ENCODE measurements around the gene KRTAP2-3. TPM values are rescaled to one million over a fixed set of nuclear protein-coding genes. Genes with fewer than 3 reads are reported as not detected.

The KRTAP2-3 gene
- total RNA-seq, 5 donors from 2014 or later (not counting 1 experiment from before 2014, with no cell fraction given) = not detected

DNA sequence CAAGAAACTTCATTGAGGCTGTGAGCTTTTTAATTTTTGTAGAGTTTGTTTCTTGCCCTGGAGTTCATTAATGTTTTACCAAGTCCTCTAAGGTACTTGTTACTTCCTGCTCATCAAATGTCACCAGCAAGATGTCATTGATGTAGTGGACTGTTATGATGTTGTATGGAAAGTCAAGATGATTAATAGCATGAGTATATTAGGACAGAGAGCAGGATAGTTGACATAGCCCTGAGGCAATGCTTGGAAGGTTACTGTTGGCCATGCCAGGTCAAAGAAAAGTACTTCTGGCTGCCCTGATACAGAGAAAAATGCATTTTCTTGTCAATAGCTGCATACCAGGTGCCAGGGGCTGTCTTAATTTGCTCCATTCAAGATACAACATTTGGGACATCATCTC, 39.6 kb downstream of the KRTAP2-3 start:
- H3K9me3 Mint-ChIP-seq = peaks cover 0 to 4% (median 3%) of the 10 kb centered on the region in 3 donors
- CTCF ChIA-PET = interaction anchor here in 1 of 2 donors (0.7 kb wide), 1 partner anchor 301 kb away, joined by 7 read pairs; no protein-coding TSS in a partner anchor
- H3K27me3 ChIP-seq (replicated peaks in 1 of 2; ENCODE audit: control insufficient read depth in 2 of 2, extremely low read depth in 1 of 2, insufficient read depth in 2 of 2, low read length in 1 of 2) = no peaks in the 10 kb centered on the region

DNA sequence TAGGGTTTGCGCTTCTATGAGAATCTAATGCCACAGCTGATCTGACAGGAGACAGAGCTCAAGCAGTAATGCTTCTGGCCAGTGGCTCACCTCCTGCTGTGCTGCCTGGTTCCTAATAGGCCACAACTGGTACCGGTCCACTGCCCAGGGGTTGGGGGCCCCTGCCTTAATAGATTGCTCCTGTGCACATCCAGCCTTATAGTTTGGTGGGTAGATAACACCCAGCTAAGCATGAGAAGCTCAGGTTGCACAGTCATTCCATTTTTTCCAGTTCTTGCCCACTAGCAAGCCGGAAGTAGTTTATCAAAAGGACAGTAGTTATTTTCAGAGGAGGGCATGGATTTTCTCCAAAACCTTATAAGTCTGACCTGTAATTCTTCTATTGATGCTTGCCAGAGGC, 40.5 kb downstream of the KRTAP2-3 start:
- Mint-ChIP-seq H3K27ac (no peak overlapping the region), H3K4me3 (no peak overlapping the region), H3K9me3 (peaks cover 0 to 4% (median 3%) of the 10 kb centered on the region in 3 donors), H3K36me3 (no peaks in the 10 kb centered on the region), H3K4me1 (no peaks in the 10 kb centered on the region), H3K27me3 (peaks cover 3 to 21% of the 10 kb centered on the region in 2 donors)
- POLR2A ChIA-PET = no interaction called here
- H3K27me3 ChIP-seq (replicated peaks in 1 of 2; ENCODE audit: control insufficient read depth in 2 of 2, extremely low read depth in 1 of 2, insufficient read depth in 2 of 2, low read length in 1 of 2) = no peaks in the 10 kb centered on the region
- H3K4me3 ChIP-seq (ENCODE audit: control insufficient read depth in 1 of 2, extremely low read depth in 1 of 2, low read length in 1 of 2) = no peak overlapping the region
- CTCF ChIA-PET = no interaction called here
- H3K4me1 ChIP-seq (ENCODE audit: control insufficient read depth in 1 of 2, extremely low read depth in 1 of 2, insufficient read depth in 2 of 2, low read length in 2 of 2) = no peaks in the 10 kb centered on the region
- no peak for ATAC-seq (replicated peaks in 1 of 4)
- H3K9me3 ChIP-seq = no peaks in the 10 kb centered on the region
- WGBS (ENCODE audit: insufficient coverage) = 91% methylated on average over 1 of the region's 3 CpGs
- no peaks in the 10 kb centered on the region for H3K36me3 ChIP-seq (ENCODE audit: control insufficient read depth in 2 of 2, extremely low read depth in 1 of 2, insufficient read depth in 1 of 2, low read length in 1 of 2)
- H3K27ac ChIP-seq (ENCODE audit: low read length) = no peak overlapping the region
- DNase-seq = no peak

More for the DNA sequence above, 39.6 kb downstream of the KRTAP2-3 start:
- no peak overlapping the region for H3K27ac Mint-ChIP-seq
- no peak for DNase-seq
- ATAC-seq (replicated peaks in 1 of 4) = no peak
- no peaks in the 10 kb centered on the region for H3K36me3 Mint-ChIP-seq
- Histone ChIP-seq H3K27ac (ENCODE audit: low read length) (no peak overlapping the region), H3K36me3 (ENCODE audit: control insufficient read depth in 2 of 2, extremely low read depth in 1 of 2, insufficient read depth in 1 of 2, low read length in 1 of 2) (no peaks in the 10 kb centered on the region), H3K4me3 (ENCODE audit: control insufficient read depth in 1 of 2, extremely low read depth in 1 of 2, low read length in 1 of 2) (no peak overlapping the region), H3K9me3 (no peaks in the 10 kb centered on the region), H3K4me1 (ENCODE audit: control insufficient read depth in 1 of 2, extremely low read depth in 1 of 2, insufficient read depth in 2 of 2, low read length in 2 of 2) (no peaks in the 10 kb centered on the region)
- H3K4me3 Mint-ChIP-seq = no peak overlapping the region
- no peaks in the 10 kb centered on the region for H3K4me1 Mint-ChIP-seq
- peaks cover 8 to 20% of the 10 kb centered on the region in 2 donors for H3K27me3 Mint-ChIP-seq
- POLR2A ChIA-PET = no interaction called here

DNA sequence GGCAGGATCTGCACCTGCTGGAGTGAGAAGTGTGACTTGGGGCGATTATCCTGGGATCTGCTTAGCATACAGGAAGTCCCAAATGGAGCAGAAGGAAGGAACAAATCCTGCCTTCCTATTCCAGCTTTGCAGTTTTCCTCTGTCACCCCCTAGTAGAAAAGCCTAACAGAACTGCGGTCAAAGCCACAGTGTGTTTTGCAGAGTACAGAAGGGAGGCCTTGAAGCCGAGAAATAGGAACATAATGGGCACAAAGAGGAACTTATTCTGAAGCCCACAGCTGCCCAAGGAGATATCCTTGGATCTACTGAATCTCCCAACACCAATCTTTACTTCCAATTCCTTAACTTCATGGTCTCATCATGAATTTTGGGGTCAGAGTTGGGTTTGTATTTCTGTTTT, 41.4 kb downstream of the KRTAP2-3 start:
- peaks cover 3 to 21% of the 10 kb centered on the region in 2 donors for H3K27me3 Mint-ChIP-seq
- no peaks in the 10 kb centered on the region for H3K4me1 Mint-ChIP-seq
- Histone ChIP-seq H3K27ac (ENCODE audit: low read length) (no peak overlapping the region), H3K27me3 (replicated peaks in 1 of 2; ENCODE audit: control insufficient read depth in 2 of 2, extremely low read depth in 1 of 2, insufficient read depth in 2 of 2, low read length in 1 of 2) (no peaks in the 10 kb centered on the region), H3K4me3 (ENCODE audit: control insufficient read depth in 1 of 2, extremely low read depth in 1 of 2, low read length in 1 of 2) (no peak overlapping the region), H3K4me1 (ENCODE audit: control insufficient read depth in 1 of 2, extremely low read depth in 1 of 2, insufficient read depth in 2 of 2, low read length in 2 of 2) (no peaks in the 10 kb centered on the region), H3K36me3 (ENCODE audit: control insufficient read depth in 2 of 2, extremely low read depth in 1 of 2, insufficient read depth in 1 of 2, low read length in 1 of 2) (no peaks in the 10 kb centered on the region), H3K9me3 (no peaks in the 10 kb centered on the region)
- H3K36me3 Mint-ChIP-seq = no peaks in the 10 kb centered on the region
- CTCF ChIA-PET = no interaction called here
- H3K9me3 Mint-ChIP-seq = peaks cover 0 to 4% (median 3%) of the 10 kb centered on the region in 3 donors
- no CpG with 5 or more reads among the region's 3 CpGs for WGBS (ENCODE audit: insufficient coverage)
- H3K4me3 Mint-ChIP-seq = no peak overlapping the region
- no peak for ATAC-seq (replicated peaks in 1 of 4)
- POLR2A ChIA-PET = no interaction called here
- H3K27ac Mint-ChIP-seq = no peak overlapping the region
- no peak for DNase-seq

DNA sequence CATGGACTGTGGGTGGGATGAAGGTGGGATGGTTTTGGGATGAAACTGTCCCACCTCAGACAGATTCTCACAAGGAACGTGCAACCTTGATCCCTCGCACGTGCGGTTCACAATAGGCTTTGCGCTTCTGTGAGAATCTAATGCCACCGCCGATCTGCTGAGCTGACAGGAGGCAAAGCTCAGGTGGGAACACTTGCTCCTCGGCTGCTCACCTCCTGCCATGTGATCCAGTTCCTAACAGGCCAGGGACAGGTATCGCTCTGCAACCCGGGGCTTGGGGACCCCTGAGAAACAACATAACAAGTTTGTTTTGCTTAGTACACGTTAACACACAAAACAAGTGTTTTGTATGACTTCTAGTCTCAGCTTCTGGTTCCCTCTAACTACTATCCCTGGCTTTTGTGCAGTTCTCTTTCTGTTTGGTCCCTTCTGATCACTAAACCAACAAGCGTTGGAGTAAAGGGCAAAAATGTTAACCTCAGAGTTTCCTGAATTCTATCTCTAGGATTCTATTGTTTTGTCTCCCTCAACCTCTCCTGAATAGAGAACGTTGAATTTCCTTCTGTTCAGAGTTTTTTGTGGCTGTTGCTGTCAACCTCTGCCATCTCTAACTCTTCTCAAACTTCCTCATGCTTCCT, 43.2 kb downstream of the KRTAP2-3 start:
- ATAC-seq (replicated peaks in 1 of 4) (no peak), DNase-seq (no peak)
- peaks cover 3 to 21% of the 10 kb centered on the region in 2 donors for H3K27me3 Mint-ChIP-seq
- no peak overlapping the region for H3K4me3 Mint-ChIP-seq
- H3K36me3 ChIP-seq (ENCODE audit: control insufficient read depth in 2 of 2, extremely low read depth in 1 of 2, insufficient read depth in 1 of 2, low read length in 1 of 2) = no peaks in the 10 kb centered on the region
- 85% methylated on average over 12 of the region's 13 CpGs for WGBS (ENCODE audit: insufficient coverage)
- no peaks in the 10 kb centered on the region for H3K9me3 ChIP-seq
- peaks cover 0 to 4% (median 3%) of the 10 kb centered on the region in 3 donors for H3K9me3 Mint-ChIP-seq
- no peak overlapping the region for H3K4me3 ChIP-seq (ENCODE audit: control insufficient read depth in 1 of 2, extremely low read depth in 1 of 2, low read length in 1 of 2)
- no peak overlapping the region for H3K27ac ChIP-seq (ENCODE audit: low read length)
- no peaks in the 10 kb centered on the region for H3K36me3 Mint-ChIP-seq
- H3K4me1 ChIP-seq (ENCODE audit: control insufficient read depth in 1 of 2, extremely low read depth in 1 of 2, insufficient read depth in 2 of 2, low read length in 2 of 2) = no peaks in the 10 kb centered on the region
- H3K27ac Mint-ChIP-seq = no peak overlapping the region
- POLR2A ChIA-PET = interaction anchor here in 1 of 2 donors (0.6 kb wide), 1 partner anchor 774 kb away, joined by 4 read pairs; no protein-coding TSS in a partner anchor
- H3K27me3 ChIP-seq (replicated peaks in 1 of 2; ENCODE audit: control insufficient read depth in 2 of 2, extremely low read depth in 1 of 2, insufficient read depth in 2 of 2, low read length in 1 of 2) = no peaks in the 10 kb centered on the region
- H3K4me1 Mint-ChIP-seq = no peaks in the 10 kb centered on the region
- CTCF ChIA-PET = no interaction called here

DNA sequence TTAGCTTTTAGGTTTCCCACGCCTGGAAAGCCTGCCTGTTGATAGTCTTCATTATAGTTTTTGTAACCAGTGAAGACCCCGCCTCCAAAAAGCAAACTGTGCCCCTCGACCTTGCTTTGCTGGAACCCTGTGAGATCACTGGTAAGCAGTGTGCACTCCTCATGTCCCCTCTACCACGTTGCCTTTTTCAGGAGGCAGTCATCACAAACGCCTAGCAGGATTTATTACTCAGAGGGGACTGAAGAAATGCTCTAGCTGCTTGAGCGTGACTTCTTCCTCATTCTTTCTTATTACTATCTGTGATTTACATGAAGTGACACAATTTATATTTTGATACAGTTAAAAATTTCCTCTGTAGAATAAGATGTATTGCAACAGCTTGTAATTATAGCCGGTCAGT, 44.5 kb downstream of the KRTAP2-3 start:
- Mint-ChIP-seq H3K4me3 (no peak overlapping the region), H3K27ac (no peak overlapping the region), H3K9me3 (no peaks in the 10 kb centered on the region), H3K36me3 (no peaks in the 10 kb centered on the region), H3K4me1 (no peaks in the 10 kb centered on the region), H3K27me3 (peaks cover 3 to 15% of the 10 kb centered on the region in 2 donors)
- Histone ChIP-seq H3K4me1 (ENCODE audit: control insufficient read depth in 1 of 2, extremely low read depth in 1 of 2, insufficient read depth in 2 of 2, low read length in 2 of 2) (no peaks in the 10 kb centered on the region), H3K9me3 (no peaks in the 10 kb centered on the region), H3K27ac (ENCODE audit: low read length) (no peak overlapping the region), H3K4me3 (ENCODE audit: control insufficient read depth in 1 of 2, extremely low read depth in 1 of 2, low read length in 1 of 2) (no peak overlapping the region), H3K36me3 (ENCODE audit: control insufficient read depth in 2 of 2, extremely low read depth in 1 of 2, insufficient read depth in 1 of 2, low read length in 1 of 2) (no peaks in the 10 kb centered on the region), H3K27me3 (replicated peaks in 1 of 2; ENCODE audit: control insufficient read depth in 2 of 2, extremely low read depth in 1 of 2, insufficient read depth in 2 of 2, low read length in 1 of 2) (no peaks in the 10 kb centered on the region)
- ATAC-seq (replicated peaks in 1 of 4) (no peak), DNase-seq (no peak)
- POLR2A ChIA-PET = no interaction called here
- CTCF ChIA-PET = no interaction called here
- WGBS (ENCODE audit: insufficient coverage) = 66% methylated on average over 4 of the region's 7 CpGs

DNA sequence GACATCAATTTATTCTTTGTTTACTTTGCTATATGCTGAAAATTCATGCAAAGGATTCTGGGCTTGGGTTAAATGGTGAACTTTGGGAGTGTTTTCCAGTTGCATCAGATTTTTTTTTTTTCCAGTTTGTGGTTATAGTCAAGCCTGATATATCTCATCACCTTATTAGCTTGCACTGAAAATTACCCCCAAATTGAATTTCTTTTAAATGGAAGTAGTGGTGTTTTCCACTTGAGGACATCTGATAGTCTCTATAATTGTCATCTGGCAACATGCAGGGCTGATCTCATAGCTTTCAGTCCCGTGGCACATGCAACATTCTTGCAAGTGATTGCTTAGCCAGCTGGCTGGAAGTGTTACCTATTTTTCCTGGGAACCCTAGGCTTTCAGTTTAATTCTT, 46.3 kb downstream of the KRTAP2-3 start:
- no peak for ATAC-seq (replicated peaks in 1 of 4)
- H3K9me3 Mint-ChIP-seq = no peaks in the 10 kb centered on the region
- H3K27ac Mint-ChIP-seq = no peak overlapping the region
- Histone ChIP-seq H3K27me3 (replicated peaks in 1 of 2; ENCODE audit: control insufficient read depth in 2 of 2, extremely low read depth in 1 of 2, insufficient read depth in 2 of 2, low read length in 1 of 2) (peaks cover 0 to 3% of the 10 kb centered on the region in 2 experiments), H3K36me3 (ENCODE audit: control insufficient read depth in 2 of 2, extremely low read depth in 1 of 2, insufficient read depth in 1 of 2, low read length in 1 of 2) (no peaks in the 10 kb centered on the region), H3K4me1 (ENCODE audit: control insufficient read depth in 1 of 2, extremely low read depth in 1 of 2, insufficient read depth in 2 of 2, low read length in 2 of 2) (no peaks in the 10 kb centered on the region), H3K4me3 (ENCODE audit: control insufficient read depth in 1 of 2, extremely low read depth in 1 of 2, low read length in 1 of 2) (no peak overlapping the region), H3K9me3 (no peaks in the 10 kb centered on the region), H3K27ac (ENCODE audit: low read length) (no peak overlapping the region)
- no peaks in the 10 kb centered on the region for H3K36me3 Mint-ChIP-seq
- no peak for DNase-seq
- peaks cover 3 to 15% of the 10 kb centered on the region in 2 donors for H3K27me3 Mint-ChIP-seq
- ChIA-PET CTCF (no interaction called here), POLR2A (interaction anchor here in 1 of 2 donors (0.6 kb wide), 1 partner anchor 89 kb away, joined by 3 read pairs; no protein-coding TSS in a partner anchor)
- H3K4me1 Mint-ChIP-seq = no peaks in the 10 kb centered on the region
- no peak overlapping the region for H3K4me3 Mint-ChIP-seq
- WGBS (ENCODE audit: insufficient coverage) = 55% methylated on average over 1 of the region's 1 CpG

All from T-cell (primary cell).